ENCODE measurements around the gene MAMLD1. TPM values are rescaled to one million over a fixed set of nuclear protein-coding genes. Genes with fewer than 3 reads are reported as not detected.

The MAMLD1 gene
- total RNA-seq, 1 donor from 2014 or later = 0.76 TPM

DNA sequence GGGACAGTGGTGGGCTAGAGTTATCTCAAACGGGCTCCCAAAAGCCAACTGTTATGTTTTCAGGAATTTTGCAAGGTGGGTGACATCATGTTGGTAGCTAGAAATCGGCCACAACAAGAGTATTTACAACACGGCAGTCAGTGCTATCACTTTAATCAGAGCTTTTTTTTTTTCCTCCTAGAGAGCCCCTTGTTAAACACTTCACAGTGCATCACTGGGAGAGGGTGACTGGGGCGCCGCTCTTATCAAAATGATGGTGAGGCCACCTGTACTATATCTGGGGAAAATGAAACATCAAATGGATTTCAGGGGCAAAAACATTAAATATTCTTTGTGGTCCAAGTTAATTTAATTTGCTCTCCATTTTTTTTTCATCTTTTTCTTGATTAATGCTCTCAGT, 44.9 kb downstream of the MAMLD1 start:
- ATAC-seq = no peak

GRCh38 chrX:150408561-150408960, 45.4 kb downstream of the MAMLD1 start:
- no peak for ATAC-seq

DNA sequence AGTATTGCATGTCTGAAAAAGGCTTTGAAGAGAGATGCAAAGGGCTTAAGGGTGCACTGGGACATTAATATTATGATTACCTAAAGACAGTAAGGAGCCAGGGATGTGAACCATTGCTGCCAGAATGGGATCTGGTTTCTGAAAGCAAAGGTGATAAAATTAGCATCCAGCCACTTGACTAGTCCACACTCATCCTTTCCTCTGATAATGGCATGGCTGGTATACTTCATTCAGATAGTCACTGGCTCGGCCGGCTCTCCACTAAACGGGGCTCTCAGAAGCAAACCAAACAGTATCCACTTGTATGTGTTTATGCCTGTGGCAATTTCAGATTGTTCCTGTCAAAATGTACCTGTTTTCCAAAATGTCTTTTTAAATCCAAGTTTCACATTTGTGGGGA, 46.4 kb downstream of the MAMLD1 start:
- ATAC-seq = no peak

- ATAC-seq = no peak
These were observed 46.8 kb downstream of the MAMLD1 start for GRCh38 chrX:150409964-150410363.

DNA sequence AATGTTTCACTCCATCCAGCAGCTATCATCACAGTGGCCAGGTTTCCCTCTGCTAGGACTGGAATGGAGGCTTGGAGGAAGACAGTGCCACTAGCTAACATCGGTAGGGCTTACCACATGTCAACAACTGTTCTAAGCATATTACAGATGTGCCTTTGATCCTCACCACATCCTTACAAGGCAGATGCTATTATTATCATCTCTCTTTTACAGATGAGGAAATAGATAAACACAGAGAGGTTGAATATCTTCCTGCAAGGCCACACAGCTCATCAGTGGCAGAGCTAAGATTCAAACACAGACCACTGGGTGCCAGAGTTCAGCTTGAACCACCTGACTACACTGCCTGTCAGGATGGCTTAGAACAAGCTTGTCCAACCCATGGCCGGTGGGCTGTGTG, 47.4 kb downstream of the MAMLD1 start:
- no peak for ATAC-seq

DNA sequence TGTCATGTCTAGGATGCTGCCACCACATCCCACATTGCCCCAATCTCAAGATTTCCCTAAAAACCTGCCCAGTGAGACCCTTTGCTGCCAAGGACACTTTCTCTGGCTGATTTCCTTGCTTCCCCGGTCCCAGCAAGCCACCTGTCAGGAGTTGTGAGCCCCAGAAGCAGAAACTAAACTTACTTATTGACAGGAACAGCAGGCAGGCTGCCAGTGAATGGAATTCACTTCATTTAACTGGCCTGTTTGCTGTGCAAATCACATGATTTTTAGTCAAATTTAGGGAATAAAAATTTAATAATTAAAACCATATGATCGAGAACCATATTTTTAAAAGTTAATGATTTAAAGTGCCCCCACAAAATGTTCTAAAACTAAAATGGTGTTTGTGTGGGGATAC, 48.5 kb downstream of the MAMLD1 start:
- no peak for ATAC-seq

- ATAC-seq = no peak
These were observed 51.1 kb downstream of the MAMLD1 start for GRCh38 chrX:150414228-150414627.

DNA sequence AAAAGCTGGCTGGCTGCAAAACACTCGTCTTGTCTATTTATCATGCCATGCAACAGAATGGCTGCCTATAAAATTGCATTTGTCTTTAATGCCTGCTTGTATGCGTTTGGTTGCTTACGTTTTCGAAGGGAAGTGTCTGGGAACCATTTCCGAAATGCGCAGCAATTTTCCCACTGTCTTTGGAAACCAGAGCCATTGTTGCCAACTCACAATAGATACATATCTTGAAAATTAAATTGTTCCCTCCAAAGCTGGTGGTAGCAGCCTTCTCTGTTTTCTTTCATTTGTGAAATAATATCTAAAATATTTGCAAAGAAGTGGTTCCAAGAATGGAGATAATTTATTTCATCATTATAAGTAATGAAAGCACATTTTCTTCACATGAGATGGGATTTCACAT, 53.4 kb downstream of the MAMLD1 start:
- no peak for ATAC-seq

DNA sequence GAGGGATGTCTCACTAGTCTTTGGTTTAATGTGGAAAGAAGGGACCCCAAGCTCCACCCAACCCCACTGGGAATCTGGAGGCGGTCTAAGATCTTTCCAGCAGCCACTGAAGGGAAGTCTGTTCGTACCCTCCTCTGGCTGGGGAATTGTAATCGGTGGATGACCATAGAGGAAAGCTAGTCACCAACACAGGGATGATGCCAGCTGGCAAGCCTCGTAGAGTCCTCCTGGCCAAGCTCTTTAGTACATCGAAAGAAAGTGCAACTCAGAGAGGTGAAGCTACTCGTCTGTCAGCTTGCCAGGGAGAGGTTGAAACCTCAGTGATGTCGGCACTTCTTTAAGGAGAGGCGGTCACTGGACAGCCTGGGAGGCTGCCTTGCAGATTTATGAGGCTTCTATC, 58.7 kb downstream of the MAMLD1 start:
- ATAC-seq = no peak

- peak; percentile 55 for ATAC-seq
These were observed 66.5 kb downstream of the MAMLD1 start for GRCh38 chrX:150429594-150429993.

- no peak for ATAC-seq
These were observed 73.1 kb downstream of the MAMLD1 start for GRCh38 chrX:150436195-150436594.

DNA sequence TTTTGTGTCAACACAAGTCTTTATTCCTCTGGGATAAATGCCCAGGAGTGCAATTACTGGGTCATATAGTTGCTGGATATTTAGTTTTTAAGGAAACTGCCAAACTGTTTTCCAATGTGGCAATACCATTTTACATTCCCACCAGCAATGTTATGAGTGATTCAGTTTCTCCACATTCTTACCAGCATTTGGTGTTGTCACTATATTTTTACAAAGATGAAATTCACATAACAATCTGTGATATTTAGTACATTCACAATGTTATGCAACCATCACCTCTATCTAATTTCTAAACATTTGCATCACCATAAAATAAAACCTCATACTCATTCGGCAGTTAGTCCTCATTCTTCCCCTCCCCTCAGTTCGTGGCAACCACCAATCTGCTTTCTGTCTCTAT, 75.0 kb downstream of the MAMLD1 start:
- no peak for ATAC-seq

GRCh38 chrX:150446151-150446550, 83.0 kb downstream of the MAMLD1 start:
- no peak for ATAC-seq

DNA sequence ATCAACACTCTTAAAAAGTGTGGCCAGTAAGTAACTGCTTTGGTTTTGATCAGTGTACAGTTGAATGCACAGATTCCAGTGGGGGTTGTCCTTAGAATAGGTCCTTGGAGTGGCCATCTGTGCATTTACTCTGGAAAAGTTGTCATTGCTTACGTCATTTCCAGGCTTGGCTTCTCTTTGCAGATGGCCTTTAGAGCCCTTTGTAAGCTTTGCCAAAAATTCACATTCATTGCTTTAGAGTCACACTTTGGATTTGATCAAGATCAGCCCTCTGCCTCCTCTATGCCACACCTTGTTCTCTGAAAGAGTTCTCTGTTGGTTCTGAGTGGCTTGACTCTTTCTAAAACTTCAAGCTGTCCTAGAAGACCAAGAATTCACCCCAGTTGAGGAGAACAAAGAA, 83.9 kb downstream of the MAMLD1 start:
- ATAC-seq = no peak

DNA sequence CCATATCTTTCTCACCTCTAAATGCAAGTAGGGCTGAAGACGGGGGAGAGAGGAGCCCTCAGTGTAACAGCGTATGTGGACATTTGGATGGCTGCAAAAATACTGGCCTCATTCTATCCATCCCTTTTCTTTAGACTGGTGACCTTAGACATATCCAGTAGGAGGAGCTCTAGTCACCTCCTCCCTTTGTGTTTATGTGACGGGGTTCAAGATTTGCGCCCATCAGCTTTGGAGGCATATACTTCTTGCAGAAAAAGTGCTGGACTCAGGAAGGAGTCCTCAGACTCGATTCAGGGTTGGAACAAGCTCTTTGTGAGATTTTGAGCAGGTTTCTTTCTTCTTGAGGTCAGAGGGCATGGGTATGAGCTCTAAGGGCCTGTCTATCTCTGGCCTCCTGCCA, 86.2 kb downstream of the MAMLD1 start:
- ATAC-seq = no peak

- ATAC-seq = no peak
These were observed 87.5 kb downstream of the MAMLD1 start for GRCh38 chrX:150450519-150451177.

DNA sequence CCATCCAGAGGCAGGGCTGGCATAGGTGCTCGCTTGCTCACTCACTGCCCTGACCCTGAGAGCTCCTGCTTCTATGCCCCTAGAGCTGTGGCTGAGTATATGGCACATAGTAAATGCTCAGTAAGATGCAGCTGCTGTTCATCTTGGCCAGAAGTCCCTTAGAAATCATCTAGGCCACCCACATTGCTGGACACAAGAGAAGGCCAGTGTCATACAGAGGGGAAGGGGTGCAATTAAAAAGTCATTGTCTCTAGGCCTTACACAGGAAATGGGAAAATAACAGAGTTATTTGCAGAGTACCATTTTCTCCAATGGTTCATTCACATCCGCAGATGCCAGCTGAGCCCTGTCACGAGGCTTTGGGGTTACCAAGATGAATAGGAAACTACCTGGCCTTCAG, 88.8 kb downstream of the MAMLD1 start:
- ATAC-seq = no peak

DNA sequence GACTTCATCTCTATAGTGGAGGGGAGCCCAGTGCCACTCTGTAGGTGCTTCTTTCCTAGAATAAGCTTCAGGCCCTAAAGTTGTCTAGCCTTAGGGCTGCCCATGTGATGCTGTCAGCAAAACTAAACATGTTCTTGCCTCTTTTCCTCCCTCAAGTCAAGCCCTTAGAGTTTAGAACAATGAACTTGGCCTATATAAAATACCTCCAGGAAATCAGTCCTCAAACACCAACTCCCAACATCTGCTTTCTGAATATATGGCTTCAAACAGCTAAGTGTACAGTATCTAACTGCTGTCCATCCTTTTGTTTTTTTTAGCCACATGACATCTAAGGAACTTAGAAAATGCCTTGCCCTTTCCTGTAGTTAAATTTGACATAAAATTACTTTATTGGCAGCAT, 91.0 kb downstream of the MAMLD1 start:
- no peak for ATAC-seq

- no peak for ATAC-seq
These were observed 91.5 kb downstream of the MAMLD1 start for GRCh38 chrX:150454508-150455214.

DNA sequence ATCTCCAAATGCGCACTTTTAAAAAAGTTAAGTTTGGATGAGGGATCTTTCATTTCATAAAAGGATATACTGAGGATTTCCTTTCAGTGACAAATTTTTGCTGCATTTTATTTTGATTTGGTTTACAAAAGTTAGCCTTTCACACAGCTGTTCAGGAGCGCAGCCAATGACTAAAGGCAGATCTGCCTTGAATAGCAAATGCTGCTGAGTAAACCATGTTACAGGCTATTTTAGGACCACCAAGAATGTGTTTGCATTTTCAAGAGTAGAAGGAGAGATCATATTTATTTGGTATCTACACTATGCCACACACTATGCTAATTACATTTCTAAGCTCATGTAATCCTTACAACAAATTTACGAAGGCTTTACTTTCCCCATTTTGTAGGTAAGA, 92.1 kb downstream of the MAMLD1 start:
- no peak for ATAC-seq

DNA sequence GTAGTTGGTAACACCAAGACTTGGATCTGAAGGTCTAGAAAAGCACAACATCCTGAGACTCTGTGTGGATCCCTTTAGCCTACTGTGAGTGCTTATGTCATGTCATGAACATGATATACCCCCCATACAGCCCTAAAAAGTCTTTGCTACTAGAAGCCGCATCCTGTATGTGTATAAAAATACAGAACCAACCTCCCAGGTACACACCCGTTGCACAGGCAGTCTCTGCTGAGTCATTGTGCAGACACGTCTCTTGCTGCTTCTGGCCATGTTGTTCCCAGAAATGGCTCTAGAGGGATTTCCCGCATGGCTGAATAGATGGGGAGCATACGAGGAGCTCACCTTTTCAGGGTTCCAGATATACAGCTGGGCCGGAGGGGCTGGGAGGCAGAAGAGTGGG, 93.3 kb downstream of the MAMLD1 start:
- peak; percentile 75 for ATAC-seq

DNA sequence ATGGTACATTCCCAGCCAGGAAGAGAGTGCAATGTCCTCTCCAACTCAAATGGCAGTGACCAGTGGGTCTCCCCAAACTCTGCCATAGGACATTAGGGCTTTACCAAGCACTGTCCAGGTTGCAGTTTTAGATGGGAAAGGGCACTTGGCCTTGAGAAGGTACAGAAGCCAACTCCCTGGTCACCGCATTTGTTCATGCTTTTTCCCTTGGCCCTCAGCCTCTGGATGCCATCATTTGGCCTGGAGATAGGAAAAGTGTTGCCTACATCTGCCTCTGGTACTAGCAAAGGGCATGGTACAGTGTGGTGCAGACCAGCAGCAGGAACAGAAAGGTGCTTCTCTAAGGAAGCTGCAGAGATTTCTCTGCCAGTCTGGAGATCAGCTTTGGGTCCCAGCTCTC, 93.8 kb downstream of the MAMLD1 start:
- no peak for ATAC-seq

DNA sequence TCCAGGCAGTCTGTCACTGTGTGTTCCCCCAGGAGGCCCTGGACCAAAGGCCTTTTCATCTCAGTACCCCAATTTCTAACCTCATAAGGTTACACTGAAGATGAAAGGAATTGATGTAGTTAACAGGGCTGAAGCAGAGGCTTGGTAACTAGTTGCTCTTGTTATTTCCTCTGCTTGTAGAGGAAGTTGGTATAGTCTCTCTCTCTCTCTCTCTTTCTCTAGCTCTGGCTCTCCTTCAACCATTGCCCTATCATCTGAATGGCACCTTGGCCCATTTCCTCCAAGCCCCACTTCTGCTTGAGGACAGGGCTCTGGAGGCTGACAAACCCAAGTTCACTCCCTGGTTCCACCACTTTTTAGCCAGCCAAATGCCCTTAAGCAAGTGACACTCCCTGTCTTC, 96.1 kb downstream of the MAMLD1 start:
- ATAC-seq = peak; percentile 43

GRCh38 chrX:150460063-150460462, 96.9 kb downstream of the MAMLD1 start:
- ATAC-seq = no peak

DNA sequence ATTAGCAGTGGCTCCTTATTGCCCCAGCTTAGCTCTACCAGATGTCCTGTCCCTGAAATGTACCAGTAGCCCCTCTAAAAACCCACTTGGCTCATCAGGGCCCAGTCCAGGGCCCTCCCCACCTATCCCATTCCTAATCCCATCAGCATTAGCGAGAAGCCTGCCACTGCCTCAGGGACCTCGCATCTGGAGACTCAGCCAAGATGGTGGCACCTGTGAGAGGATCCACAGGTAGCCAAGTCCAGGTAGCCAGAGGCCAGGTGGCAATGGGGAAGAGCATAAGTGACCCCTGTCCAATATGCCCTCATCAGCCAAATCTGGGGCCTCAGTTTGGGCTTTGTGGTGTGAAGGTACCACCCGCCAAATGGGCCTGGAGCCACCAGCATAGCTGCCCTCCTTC, 97.7 kb downstream of the MAMLD1 start:
- ATAC-seq = no peak

Data from esophagus mucosa (tissue), 1 donor.